ENCODE results near the gene RING1. TPM values are rescaled to one million over a fixed set of nuclear protein-coding genes. Genes with fewer than 3 reads are reported as not detected.

The RING1 gene
- total RNA-seq, 1 experiment from 2014 or later = 45.9 TPM

DNA sequence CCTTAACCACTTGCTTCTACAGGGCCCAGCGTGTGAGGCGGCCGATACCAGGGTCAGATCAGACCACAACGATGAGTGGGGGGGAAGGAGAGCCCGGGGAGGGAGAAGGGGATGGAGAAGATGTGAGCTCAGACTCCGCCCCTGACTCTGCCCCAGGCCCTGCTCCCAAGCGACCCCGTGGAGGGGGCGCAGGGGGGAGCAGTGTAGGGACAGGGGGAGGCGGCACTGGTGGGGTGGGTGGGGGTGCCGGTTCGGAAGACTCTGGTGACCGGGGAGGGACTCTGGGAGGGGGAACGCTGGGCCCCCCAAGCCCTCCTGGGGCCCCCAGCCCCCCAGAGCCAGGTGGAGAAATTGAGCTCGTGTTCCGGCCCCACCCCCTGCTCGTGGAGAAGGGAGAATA lies 2.8 kb downstream of the RING1 start (continued):
- TF ChIP-seq, protein P1, sequence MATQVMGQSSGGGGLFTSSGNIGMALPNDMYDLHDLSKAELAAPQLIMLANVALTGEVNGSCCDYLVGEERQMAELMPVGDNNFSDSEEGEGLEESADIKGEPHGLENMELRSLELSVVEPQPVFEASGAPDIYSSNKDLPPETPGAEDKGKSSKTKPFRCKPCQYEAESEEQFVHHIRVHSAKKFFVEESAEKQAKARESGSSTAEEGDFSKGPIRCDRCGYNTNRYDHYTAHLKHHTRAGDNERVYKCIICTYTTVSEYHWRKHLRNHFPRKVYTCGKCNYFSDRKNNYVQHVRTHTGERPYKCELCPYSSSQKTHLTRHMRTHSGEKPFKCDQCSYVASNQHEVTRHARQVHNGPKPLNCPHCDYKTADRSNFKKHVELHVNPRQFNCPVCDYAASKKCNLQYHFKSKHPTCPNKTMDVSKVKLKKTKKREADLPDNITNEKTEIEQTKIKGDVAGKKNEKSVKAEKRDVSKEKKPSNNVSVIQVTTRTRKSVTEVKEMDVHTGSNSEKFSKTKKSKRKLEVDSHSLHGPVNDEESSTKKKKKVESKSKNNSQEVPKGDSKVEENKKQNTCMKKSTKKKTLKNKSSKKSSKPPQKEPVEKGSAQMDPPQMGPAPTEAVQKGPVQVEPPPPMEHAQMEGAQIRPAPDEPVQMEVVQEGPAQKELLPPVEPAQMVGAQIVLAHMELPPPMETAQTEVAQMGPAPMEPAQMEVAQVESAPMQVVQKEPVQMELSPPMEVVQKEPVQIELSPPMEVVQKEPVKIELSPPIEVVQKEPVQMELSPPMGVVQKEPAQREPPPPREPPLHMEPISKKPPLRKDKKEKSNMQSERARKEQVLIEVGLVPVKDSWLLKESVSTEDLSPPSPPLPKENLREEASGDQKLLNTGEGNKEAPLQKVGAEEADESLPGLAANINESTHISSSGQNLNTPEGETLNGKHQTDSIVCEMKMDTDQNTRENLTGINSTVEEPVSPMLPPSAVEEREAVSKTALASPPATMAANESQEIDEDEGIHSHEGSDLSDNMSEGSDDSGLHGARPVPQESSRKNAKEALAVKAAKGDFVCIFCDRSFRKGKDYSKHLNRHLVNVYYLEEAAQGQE (IDR thresholded peaks at IDR 0.05; ENCODE audit: low read depth) = no peak
- TF ChIP-seq CBX3 (IDR thresholded peaks at IDR 0.05; ENCODE audit: low read depth) (no peak), ELF1 (IDR thresholded peaks at IDR 0.05; ENCODE audit: borderline replicate concordance, low read depth) (no peak), FOSL1 (IDR thresholded peaks at IDR 0.05; ENCODE audit: low read depth) (no peak), SRF (IDR thresholded peaks at IDR 0.05; ENCODE audit: low read depth) (no peak), SP1 (IDR thresholded peaks at IDR 0.05; ENCODE audit: low read depth) (no peak)

DNA sequence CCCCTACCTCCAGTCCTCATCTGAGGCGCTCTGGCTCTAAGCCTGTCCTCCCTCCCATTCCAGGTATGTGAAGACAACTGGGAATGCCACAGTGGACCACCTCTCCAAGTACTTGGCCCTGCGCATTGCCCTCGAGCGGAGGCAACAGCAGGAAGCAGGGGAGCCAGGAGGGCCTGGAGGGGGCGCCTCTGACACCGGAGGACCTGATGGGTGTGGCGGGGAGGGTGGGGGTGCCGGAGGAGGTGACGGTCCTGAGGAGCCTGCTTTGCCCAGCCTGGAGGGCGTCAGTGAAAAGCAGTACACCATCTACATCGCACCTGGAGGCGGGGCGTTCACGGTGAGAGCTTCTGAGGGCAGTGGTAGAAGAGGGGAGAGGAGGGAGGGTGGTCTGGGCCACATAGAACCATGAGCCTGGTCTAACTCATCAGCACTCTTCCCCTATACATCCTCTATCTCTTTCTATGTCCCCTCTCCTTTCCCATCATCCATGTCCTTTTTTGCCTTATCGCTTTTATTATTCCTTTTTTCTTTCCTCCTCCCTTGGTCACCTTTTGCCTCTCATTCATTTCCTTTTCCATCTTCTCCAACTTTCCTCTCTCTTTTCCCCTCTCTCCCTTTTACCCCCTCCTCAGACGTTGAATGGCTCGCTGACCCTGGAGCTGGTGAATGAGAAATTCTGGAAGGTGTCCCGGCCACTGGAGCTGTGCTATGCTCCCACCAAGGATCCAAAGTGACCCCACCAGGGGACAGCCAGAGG lies 3.5 kb downstream of the RING1 start:
- peaks cover 5 to 18% of the 10 kb centered on the region in 2 experiments for H3K4me1 ChIP-seq (ENCODE audit: control insufficient read depth in 1 of 2, insufficient read depth in 2 of 2, low read length in 2 of 2)
- H3K9me3 ChIP-seq (ENCODE audit: control insufficient read depth in 1 of 2, insufficient read depth in 1 of 2, low read depth in 1 of 2, low read length in 2 of 2) = no peaks in the 10 kb centered on the region
- ChIA-PET RAD21 (ENCODE audit: low non-redundant PET in 1 of 2, low total read pairs in 2 of 2, uncharacterized antibody in 2 of 2, unreplicated experiment in 2 of 2) (no interaction called here), POLR2A (no interaction called here), CTCF (no interaction called here)
- no peaks in the 10 kb centered on the region for H3K27me3 ChIP-seq (ENCODE audit: insufficient read depth, low read length)
- H3K4me2 ChIP-seq (ENCODE audit: low read length) = no peak overlapping the region
- no peak for ATAC-seq
- intact Hi-C loops (cut with micrococcal nuclease) = no loop called here
- H2AFZ ChIP-seq (ENCODE audit: low read depth, low read length, poor library complexity, severe bottlenecking) = no peak overlapping the region
- TF ChIP-seq, protein P2, sequence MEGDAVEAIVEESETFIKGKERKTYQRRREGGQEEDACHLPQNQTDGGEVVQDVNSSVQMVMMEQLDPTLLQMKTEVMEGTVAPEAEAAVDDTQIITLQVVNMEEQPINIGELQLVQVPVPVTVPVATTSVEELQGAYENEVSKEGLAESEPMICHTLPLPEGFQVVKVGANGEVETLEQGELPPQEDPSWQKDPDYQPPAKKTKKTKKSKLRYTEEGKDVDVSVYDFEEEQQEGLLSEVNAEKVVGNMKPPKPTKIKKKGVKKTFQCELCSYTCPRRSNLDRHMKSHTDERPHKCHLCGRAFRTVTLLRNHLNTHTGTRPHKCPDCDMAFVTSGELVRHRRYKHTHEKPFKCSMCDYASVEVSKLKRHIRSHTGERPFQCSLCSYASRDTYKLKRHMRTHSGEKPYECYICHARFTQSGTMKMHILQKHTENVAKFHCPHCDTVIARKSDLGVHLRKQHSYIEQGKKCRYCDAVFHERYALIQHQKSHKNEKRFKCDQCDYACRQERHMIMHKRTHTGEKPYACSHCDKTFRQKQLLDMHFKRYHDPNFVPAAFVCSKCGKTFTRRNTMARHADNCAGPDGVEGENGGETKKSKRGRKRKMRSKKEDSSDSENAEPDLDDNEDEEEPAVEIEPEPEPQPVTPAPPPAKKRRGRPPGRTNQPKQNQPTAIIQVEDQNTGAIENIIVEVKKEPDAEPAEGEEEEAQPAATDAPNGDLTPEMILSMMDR (IDR thresholded peaks at IDR 0.05 in 2 of 3, conservative IDR thresholded peaks at IDR 0.05 in 1 of 3; ENCODE audit: borderline replicate concordance in 1 of 3, insufficient read depth in 1 of 3, low read depth in 2 of 3, low read length in 2 of 3) = peak in 2 of 3 experiments; percentile 13 to 23; a peak in 1 of 6 replicates
- no peak for TF ChIP-seq FOSL1 (IDR thresholded peaks at IDR 0.05; ENCODE audit: low read depth)
- TF ChIP-seq RAD21 (IDR thresholded peaks at IDR 0.05; ENCODE audit: low read depth) = no peak
- H3K36me3 ChIP-seq (ENCODE audit: control insufficient read depth in 1 of 2, insufficient read depth in 2 of 2, low read length in 2 of 2) = peaks cover 10 to 15% of the 10 kb centered on the region in 2 experiments; a peak in 3 of 4 replicates
- H3K9me2 ChIP-seq (ENCODE audit: insufficient read depth) = no peaks in the 10 kb centered on the region
- no peak overlapping the region for H3K27ac ChIP-seq (ENCODE audit: low read depth, low read length)
- H3K4me3 ChIP-seq (replicated peaks in 1 of 2; ENCODE audit: low read depth in 1 of 2, low read length in 2 of 2) = no peak overlapping the region
- peaks cover 15% of the 10 kb centered on the region for H3K79me2 ChIP-seq (ENCODE audit: insufficient read depth, low read length)
- no peaks in the 10 kb centered on the region for H4K20me1 ChIP-seq (ENCODE audit: insufficient read depth)
- no TSS peak for BruUV-seq (replicated peaks)
- no peak for DNase-seq (ENCODE audit: low read depth, low spot score)
- no peak overlapping the region for H3K9ac ChIP-seq (ENCODE audit: low read length)

All from HCT116 (cell line).